WTC11 (cell line): ENCODE results near the gene HSPG2. TPM values are rescaled to one million over a fixed set of nuclear protein-coding genes. Genes with fewer than 3 reads are reported as not detected.

Experiments used
- ATAC-seq: fragments of 200-7000 bp; cut with Tn5 transposase; 2 replicates; pipeline ENCODE4 v1.10.0; 2021; ENCODE audit warnings: mild to moderate bottlenecking, moderate library complexity
- CTCF ChIA-PET: fragments of 300-600 bp; sonication (Branson Sonifier 250); formaldehyde crosslinking; loops from one replicate; lab custom pipeline; 2021; ENCODE audit warnings: antibody characterized with exemption; lab: Charles Lee
- POLR2A ChIA-PET: fragments of 350-600 bp; sonication (Branson Sonifier 250); formaldehyde crosslinking; loops from one replicate; lab custom pipeline; 2021; ENCODE audit warnings: antibody characterized with exemption; lab: Charles Lee
- DNase-seq: peaks from one replicate; pipeline ENCODE4 v3.0.0; 2021; ENCODE audit warnings: low spot score
- H3K27ac Mint-ChIP-seq: 2 replicates; pipeline ENCODE4 v1.8.0; 2021; ENCODE audit warnings: mixed read lengths
- H3K27me3 Mint-ChIP-seq: 2 replicates; pipeline ENCODE4 v1.8.0; 2021; ENCODE audit warnings: low read depth, mild to moderate bottlenecking, moderate library complexity, mixed read lengths
- H3K36me3 Mint-ChIP-seq: 2 replicates; pipeline ENCODE4 v1.8.0; 2021; ENCODE audit warnings: mixed read lengths
- H3K4me1 Mint-ChIP-seq: 2 replicates; pipeline ENCODE4 v1.8.0; 2022; ENCODE audit warnings: mixed read lengths
- H3K4me3 Mint-ChIP-seq: 2 replicates; pipeline ENCODE4 v1.8.0; 2021; ENCODE audit warnings: mild to moderate bottlenecking, moderate library complexity, mixed read lengths
- H3K9me3 Mint-ChIP-seq: 2 replicates; pipeline ENCODE4 v1.8.0; 2021; ENCODE audit warnings: mixed read lengths
- ATF1 ChIP-seq: sonication (generic); formaldehyde crosslinking; IDR thresholded peaks from 2 replicates; pipeline ENCODE4 v1.8.1; 2023; ENCODE audit warnings: mild to moderate bottlenecking, moderate library complexity, missing genetic modification reagents
- CBFB ChIP-seq: sonication (generic); formaldehyde crosslinking; IDR thresholded peaks from 2 replicates; pipeline ENCODE4 v1.8.1; 2022; ENCODE audit warnings: mild to moderate bottlenecking, low read depth, missing genetic modification reagents
- ELF4 ChIP-seq: sonication (generic); formaldehyde crosslinking; IDR thresholded peaks from 2 replicates; pipeline ENCODE4 v1.8.1; 2022; ENCODE audit warnings: low read depth, mild to moderate bottlenecking, moderate library complexity, missing genetic modification reagents
- ESRRA ChIP-seq: sonication (generic); formaldehyde crosslinking; IDR thresholded peaks from 2 replicates; pipeline ENCODE4 v1.8.1; 2022; ENCODE audit warnings: mild to moderate bottlenecking, missing genetic modification reagents, borderline replicate concordance
- ETV6 ChIP-seq: sonication (generic); formaldehyde crosslinking; IDR thresholded peaks from 2 replicates; pipeline ENCODE4 v1.8.1; 2022; ENCODE audit warnings: mild to moderate bottlenecking, missing genetic modification reagents
- JUN ChIP-seq: sonication (generic); formaldehyde crosslinking; IDR thresholded peaks from 2 replicates; pipeline ENCODE4 v1.8.0; 2023; ENCODE audit warnings: mild to moderate bottlenecking, missing genetic modification reagents
- MYBL2 ChIP-seq: sonication (generic); formaldehyde crosslinking; IDR thresholded peaks from 2 replicates; pipeline ENCODE4 v1.8.1; 2023; ENCODE audit warnings: mild to moderate bottlenecking, moderate library complexity, missing genetic modification reagents
- NFATC4 ChIP-seq: fragments of 250-450 bp; sonication (Bioruptor Pico); IDR thresholded peaks from 2 replicates; pipeline ENCODE4 v1.9.0; 2021; ENCODE audit warnings: mild to moderate bottlenecking
- OVOL2 ChIP-seq: fragments of 250-450 bp; sonication (Bioruptor Pico); IDR thresholded peaks from 2 replicates; pipeline ENCODE4 v1.9.0; 2021; ENCODE audit warnings: mild to moderate bottlenecking, borderline replicate concordance
- RELA ChIP-seq: sonication (generic); formaldehyde crosslinking; IDR thresholded peaks from 2 replicates; pipeline ENCODE4 v1.8.1; 2022; ENCODE audit warnings: missing genetic modification reagents, mild to moderate bottlenecking, borderline replicate concordance
- SOX15 ChIP-seq: fragments of 250-450 bp; sonication (Bioruptor Pico); IDR thresholded peaks from 2 replicates; pipeline ENCODE4 v1.9.0; 2021; ENCODE audit warnings: mild to moderate bottlenecking
- TEAD1 ChIP-seq: sonication (generic); formaldehyde crosslinking; IDR thresholded peaks from 2 replicates; pipeline ENCODE4 v1.8.0; 2022; ENCODE audit warnings: mild to moderate bottlenecking, missing genetic modification reagents
- TEAD4 ChIP-seq: sonication (generic); formaldehyde crosslinking; IDR thresholded peaks from 2 replicates; pipeline ENCODE4 v1.8.0; 2022; ENCODE audit warnings: mild to moderate bottlenecking, missing genetic modification reagents
- TP53 ChIP-seq: sonication (generic); formaldehyde crosslinking; IDR thresholded peaks from 2 replicates; pipeline ENCODE4 v1.8.1; 2023; ENCODE audit warnings: mild to moderate bottlenecking, missing genetic modification reagents
- ZNF219 ChIP-seq: sonication (generic); formaldehyde crosslinking; IDR thresholded peaks from 2 replicates; pipeline ENCODE4 v1.8.0; 2023; ENCODE audit warnings: missing genetic modification reagents, mild to moderate bottlenecking, borderline replicate concordance
- total RNA-seq: library from RNA; stranded (reverse); gene quantifications from 3 replicates; pipeline ENCODE4 v1.2.3, GENCODE V29; 2021
- TF ChIP-seq, protein P1 (sequence below): sonication (generic); formaldehyde crosslinking; IDR thresholded peaks from 2 replicates; pipeline ENCODE4 v1.8.1; 2023; ENCODE audit warnings: mild to moderate bottlenecking, missing genetic modification reagents, borderline replicate concordance
- TF ChIP-seq, protein P2 (sequence below): fragments of 250-450 bp; sonication (Bioruptor Pico); IDR thresholded peaks from 2 replicates; pipeline ENCODE4 v1.8.0; 2021; ENCODE audit warnings: mild to moderate bottlenecking
- TF ChIP-seq, protein P3 (sequence below): sonication (generic); formaldehyde crosslinking; IDR thresholded peaks from 2 replicates; pipeline ENCODE4 v1.8.0; 2022; ENCODE audit warnings: mild to moderate bottlenecking, missing genetic modification reagents
- TF ChIP-seq, protein P4 (sequence below): sonication (generic); formaldehyde crosslinking; IDR thresholded peaks from 2 replicates; pipeline ENCODE4 v1.8.1; 2023; ENCODE audit warnings: mild to moderate bottlenecking, missing genetic modification reagents, moderate library complexity
- TF ChIP-seq, protein P5 (sequence below): sonication (generic); formaldehyde crosslinking; IDR thresholded peaks from 2 replicates; pipeline ENCODE4 v1.8.1; 2022; ENCODE audit warnings: low read depth, mild to moderate bottlenecking, moderate library complexity, missing genetic modification reagents, borderline replicate concordance
- TF ChIP-seq, protein P6 (sequence below): fragments of 250-450 bp; sonication (Bioruptor Pico); IDR thresholded peaks from 2 replicates; pipeline ENCODE4 v1.9.0; 2021; ENCODE audit warnings: moderate library complexity, mild to moderate bottlenecking, inconsistent platforms, borderline replicate concordance
- TF ChIP-seq, protein P7 (sequence below): sonication (generic); formaldehyde crosslinking; IDR thresholded peaks from 2 replicates; pipeline ENCODE4 v1.8.0; 2022; ENCODE audit warnings: mild to moderate bottlenecking, missing genetic modification reagents
- TF ChIP-seq, protein P8 (sequence below): sonication (generic); formaldehyde crosslinking; conservative IDR thresholded peaks from 2 replicates; pipeline ENCODE4 v1.8.1; 2023; ENCODE audit warnings: mild to moderate bottlenecking, low read depth, missing genetic modification reagents, moderate library complexity

The HSPG2 gene
- total RNA-seq, 1 experiment from 2014 or later, result 120 TPM

DNA sequence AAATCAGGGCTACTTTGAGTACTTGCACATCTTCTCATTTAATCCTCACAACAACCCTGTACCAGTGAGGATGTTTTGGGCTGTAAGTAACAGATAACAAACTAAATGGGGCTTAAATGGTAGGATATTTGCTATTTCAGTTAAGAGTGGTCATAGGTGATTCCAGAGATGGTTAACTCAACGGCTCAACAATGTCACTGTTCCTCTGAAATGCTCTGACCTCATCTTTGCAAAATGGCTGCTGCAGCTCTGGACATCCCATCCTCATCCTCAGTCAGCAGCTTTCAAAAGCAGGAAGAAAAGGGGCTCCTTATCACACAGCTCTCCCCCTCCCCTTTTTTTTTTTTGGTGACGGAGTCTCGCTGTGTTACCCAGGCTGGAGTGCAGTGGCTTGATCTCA lies 123.6 kb downstream of the HSPG2 start (continued):
- no peak for TF ChIP-seq TEAD1 (CRISPR knock-in tag)
- TF ChIP-seq ZNF219 (CRISPR knock-in tag), result no peak
- no peak for TF ChIP-seq NFATC4
- TF ChIP-seq, protein P1, sequence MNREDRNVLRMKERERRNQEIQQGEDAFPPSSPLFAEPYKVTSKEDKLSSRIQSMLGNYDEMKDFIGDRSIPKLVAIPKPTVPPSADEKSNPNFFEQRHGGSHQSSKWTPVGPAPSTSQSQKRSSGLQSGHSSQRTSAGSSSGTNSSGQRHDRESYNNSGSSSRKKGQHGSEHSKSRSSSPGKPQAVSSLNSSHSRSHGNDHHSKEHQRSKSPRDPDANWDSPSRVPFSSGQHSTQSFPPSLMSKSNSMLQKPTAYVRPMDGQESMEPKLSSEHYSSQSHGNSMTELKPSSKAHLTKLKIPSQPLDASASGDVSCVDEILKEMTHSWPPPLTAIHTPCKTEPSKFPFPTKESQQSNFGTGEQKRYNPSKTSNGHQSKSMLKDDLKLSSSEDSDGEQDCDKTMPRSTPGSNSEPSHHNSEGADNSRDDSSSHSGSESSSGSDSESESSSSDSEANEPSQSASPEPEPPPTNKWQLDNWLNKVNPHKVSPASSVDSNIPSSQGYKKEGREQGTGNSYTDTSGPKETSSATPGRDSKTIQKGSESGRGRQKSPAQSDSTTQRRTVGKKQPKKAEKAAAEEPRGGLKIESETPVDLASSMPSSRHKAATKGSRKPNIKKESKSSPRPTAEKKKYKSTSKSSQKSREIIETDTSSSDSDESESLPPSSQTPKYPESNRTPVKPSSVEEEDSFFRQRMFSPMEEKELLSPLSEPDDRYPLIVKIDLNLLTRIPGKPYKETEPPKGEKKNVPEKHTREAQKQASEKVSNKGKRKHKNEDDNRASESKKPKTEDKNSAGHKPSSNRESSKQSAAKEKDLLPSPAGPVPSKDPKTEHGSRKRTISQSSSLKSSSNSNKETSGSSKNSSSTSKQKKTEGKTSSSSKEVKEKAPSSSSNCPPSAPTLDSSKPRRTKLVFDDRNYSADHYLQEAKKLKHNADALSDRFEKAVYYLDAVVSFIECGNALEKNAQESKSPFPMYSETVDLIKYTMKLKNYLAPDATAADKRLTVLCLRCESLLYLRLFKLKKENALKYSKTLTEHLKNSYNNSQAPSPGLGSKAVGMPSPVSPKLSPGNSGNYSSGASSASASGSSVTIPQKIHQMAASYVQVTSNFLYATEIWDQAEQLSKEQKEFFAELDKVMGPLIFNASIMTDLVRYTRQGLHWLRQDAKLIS (CRISPR knock-in tag), result no peak
- no peak for TF ChIP-seq TP53
- TF ChIP-seq, protein P2, sequence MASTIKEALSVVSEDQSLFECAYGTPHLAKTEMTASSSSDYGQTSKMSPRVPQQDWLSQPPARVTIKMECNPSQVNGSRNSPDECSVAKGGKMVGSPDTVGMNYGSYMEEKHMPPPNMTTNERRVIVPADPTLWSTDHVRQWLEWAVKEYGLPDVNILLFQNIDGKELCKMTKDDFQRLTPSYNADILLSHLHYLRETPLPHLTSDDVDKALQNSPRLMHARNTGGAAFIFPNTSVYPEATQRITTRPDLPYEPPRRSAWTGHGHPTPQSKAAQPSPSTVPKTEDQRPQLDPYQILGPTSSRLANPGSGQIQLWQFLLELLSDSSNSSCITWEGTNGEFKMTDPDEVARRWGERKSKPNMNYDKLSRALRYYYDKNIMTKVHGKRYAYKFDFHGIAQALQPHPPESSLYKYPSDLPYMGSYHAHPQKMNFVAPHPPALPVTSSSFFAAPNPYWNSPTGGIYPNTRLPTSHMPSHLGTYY (CRISPR knock-in tag), result no peak
- TF ChIP-seq, protein P3, sequence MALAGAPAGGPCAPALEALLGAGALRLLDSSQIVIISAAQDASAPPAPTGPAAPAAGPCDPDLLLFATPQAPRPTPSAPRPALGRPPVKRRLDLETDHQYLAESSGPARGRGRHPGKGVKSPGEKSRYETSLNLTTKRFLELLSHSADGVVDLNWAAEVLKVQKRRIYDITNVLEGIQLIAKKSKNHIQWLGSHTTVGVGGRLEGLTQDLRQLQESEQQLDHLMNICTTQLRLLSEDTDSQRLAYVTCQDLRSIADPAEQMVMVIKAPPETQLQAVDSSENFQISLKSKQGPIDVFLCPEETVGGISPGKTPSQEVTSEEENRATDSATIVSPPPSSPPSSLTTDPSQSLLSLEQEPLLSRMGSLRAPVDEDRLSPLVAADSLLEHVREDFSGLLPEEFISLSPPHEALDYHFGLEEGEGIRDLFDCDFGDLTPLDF (CRISPR knock-in tag), result no peak

DNA sequence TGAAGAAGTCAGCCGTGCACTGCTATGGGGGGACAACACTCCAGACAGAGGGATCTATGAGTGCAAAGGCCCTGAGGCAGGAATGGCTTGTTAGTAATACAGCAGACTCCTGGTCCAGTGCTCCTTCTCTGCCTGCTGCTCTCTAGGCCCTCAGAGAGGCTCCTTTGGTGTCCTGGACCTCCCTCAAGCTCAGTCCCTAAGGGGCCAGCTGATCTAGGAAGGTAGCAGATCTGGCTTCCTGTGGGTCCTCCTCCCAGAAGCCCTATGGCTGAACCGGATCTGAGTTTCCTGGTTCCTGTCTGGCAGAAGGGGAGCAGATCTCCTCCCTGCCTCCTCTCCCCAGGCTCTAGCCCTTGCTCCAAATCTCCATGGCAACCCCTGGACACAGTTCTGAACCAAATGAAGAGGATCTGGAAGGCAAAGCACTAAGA lies 125.2 kb downstream of the HSPG2 start, which contains the start of gene LDLRAD2:
LDLRAD2 (plus strand) TSS at position 391 of the 431 bp plus-strand sequence. CDS start 187 bp downstream, outside the sequence.
- H3K36me3 Mint-ChIP-seq, result no peaks in the 10 kb centered on the region
- ATAC-seq (no peak), DNase-seq (no peak)
- no peak within 1 kb of the TSS for H3K4me3 Mint-ChIP-seq
- CTCF ChIA-PET, result no interaction called here
- peaks cover 4% of the 10 kb centered on the region; the same call in 1 of the 2 replicates for H3K4me1 Mint-ChIP-seq
- POLR2A ChIA-PET, result no interaction called here
- peaks cover 17% of the 10 kb centered on the region for H3K27me3 Mint-ChIP-seq
- no peak within 1 kb of the TSS for H3K27ac Mint-ChIP-seq
- no peaks in the 10 kb centered on the region for H3K9me3 Mint-ChIP-seq
- no peak for TF ChIP-seq SOX15 (CRISPR knock-in tag)
- TF ChIP-seq JUN, result no peak
- TF ChIP-seq TEAD4, result no peak
- TF ChIP-seq ESRRA (CRISPR knock-in tag), result no peak
- TF ChIP-seq OVOL2 (CRISPR knock-in tag), result no peak
- TF ChIP-seq NFATC4, result no peak
- TF ChIP-seq, protein P4, sequence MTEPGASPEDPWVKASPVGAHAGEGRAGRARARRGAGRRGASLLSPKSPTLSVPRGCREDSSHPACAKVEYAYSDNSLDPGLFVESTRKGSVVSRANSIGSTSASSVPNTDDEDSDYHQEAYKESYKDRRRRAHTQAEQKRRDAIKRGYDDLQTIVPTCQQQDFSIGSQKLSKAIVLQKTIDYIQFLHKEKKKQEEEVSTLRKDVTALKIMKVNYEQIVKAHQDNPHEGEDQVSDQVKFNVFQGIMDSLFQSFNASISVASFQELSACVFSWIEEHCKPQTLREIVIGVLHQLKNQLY (CRISPR knock-in tag), result no peak
- no peak for TF ChIP-seq ELF4 (CRISPR knock-in tag)
- TF ChIP-seq CBFB (CRISPR knock-in tag), result no peak
- TF ChIP-seq, protein P5, sequence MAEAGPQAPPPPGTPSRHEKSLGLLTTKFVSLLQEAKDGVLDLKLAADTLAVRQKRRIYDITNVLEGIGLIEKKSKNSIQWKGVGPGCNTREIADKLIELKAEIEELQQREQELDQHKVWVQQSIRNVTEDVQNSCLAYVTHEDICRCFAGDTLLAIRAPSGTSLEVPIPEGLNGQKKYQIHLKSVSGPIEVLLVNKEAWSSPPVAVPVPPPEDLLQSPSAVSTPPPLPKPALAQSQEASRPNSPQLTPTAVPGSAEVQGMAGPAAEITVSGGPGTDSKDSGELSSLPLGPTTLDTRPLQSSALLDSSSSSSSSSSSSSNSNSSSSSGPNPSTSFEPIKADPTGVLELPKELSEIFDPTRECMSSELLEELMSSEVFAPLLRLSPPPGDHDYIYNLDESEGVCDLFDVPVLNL (CRISPR knock-in tag), result no peak
- TF ChIP-seq, protein P6, sequence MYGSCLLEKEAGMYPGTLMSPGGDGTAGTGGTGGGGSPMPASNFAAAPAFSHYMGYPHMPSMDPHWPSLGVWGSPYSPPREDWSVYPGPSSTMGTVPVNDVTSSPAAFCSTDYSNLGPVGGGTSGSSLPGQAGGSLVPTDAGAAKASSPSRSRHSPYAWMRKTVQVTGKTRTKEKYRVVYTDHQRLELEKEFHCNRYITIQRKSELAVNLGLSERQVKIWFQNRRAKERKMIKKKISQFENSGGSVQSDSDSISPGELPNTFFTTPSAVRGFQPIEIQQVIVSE, result no peak
- TF ChIP-seq, protein P7, sequence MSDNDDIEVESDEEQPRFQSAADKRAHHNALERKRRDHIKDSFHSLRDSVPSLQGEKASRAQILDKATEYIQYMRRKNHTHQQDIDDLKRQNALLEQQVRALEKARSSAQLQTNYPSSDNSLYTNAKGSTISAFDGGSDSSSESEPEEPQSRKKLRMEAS (CRISPR knock-in tag), result no peak
- TF ChIP-seq MYBL2 (CRISPR knock-in tag), result no peak
- TF ChIP-seq ETV6 (CRISPR knock-in tag), result no peak
- TF ChIP-seq ATF1, result no peak
- TF ChIP-seq, protein P8, sequence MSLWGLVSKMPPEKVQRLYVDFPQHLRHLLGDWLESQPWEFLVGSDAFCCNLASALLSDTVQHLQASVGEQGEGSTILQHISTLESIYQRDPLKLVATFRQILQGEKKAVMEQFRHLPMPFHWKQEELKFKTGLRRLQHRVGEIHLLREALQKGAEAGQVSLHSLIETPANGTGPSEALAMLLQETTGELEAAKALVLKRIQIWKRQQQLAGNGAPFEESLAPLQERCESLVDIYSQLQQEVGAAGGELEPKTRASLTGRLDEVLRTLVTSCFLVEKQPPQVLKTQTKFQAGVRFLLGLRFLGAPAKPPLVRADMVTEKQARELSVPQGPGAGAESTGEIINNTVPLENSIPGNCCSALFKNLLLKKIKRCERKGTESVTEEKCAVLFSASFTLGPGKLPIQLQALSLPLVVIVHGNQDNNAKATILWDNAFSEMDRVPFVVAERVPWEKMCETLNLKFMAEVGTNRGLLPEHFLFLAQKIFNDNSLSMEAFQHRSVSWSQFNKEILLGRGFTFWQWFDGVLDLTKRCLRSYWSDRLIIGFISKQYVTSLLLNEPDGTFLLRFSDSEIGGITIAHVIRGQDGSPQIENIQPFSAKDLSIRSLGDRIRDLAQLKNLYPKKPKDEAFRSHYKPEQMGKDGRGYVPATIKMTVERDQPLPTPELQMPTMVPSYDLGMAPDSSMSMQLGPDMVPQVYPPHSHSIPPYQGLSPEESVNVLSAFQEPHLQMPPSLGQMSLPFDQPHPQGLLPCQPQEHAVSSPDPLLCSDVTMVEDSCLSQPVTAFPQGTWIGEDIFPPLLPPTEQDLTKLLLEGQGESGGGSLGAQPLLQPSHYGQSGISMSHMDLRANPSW (CRISPR knock-in tag), result no peak
- TF ChIP-seq RELA (CRISPR knock-in tag), result no peak
